ENCODE measurements around the gene GTPBP2. TPM values are rescaled to one million over a fixed set of nuclear protein-coding genes. Genes with fewer than 3 reads are reported as not detected.
A peak's percentile ranks its signal among the peaks of the same experiment; 100 is the strongest.

The GTPBP2 gene
- total and polyA plus RNA-seq, 2 of the 13 experiments (the other 11 are each of a cell fraction or from before 2014, with no cell fraction given), result 26.9 to 88.2 TPM

- TF ChIP-seq ZNF770 (CRISPR knock-in tag; IDR thresholded peaks at IDR 0.05) (peak; percentile 67), FIP1L1 (IDR thresholded peaks at IDR 0.05; ENCODE audit: borderline replicate concordance, insufficient read depth, low read depth, low read length) (no peak), ZNF570 (CRISPR knock-in tag; IDR thresholded peaks at IDR 0.05; ENCODE audit: borderline replicate concordance) (no peak), ZNF501 (CRISPR knock-in tag; IDR thresholded peaks at IDR 0.05) (no peak), ZBTB20 (CRISPR knock-in tag; IDR thresholded peaks at IDR 0.05; ENCODE audit: borderline replicate concordance, low read depth) (no peak; the same call in 1 of the 2 replicates), KLF9 (CRISPR knock-in tag; IDR thresholded peaks at IDR 0.05; ENCODE audit: low read depth) (no peak), ZBTB42 (CRISPR knock-in tag; IDR thresholded peaks at IDR 0.05) (no peak), MAZ (IDR thresholded peaks at IDR 0.05; ENCODE audit: borderline replicate concordance, low read depth, low read length) (no peak), MAZ (CRISPR knock-in tag; IDR thresholded peaks at IDR 0.05; ENCODE audit: low read depth) (0 out of 2 replicates have a peak, but pooled peaks have one; percentile 30), NFYC (CRISPR knock-in tag; IDR thresholded peaks at IDR 0.05) (no peak), ZNF468 (CRISPR knock-in tag; IDR thresholded peaks at IDR 0.05) (no peak), ZFP41 (CRISPR knock-in tag; IDR thresholded peaks at IDR 0.05; ENCODE audit: borderline replicate concordance) (no peak), FOXP4 (CRISPR knock-in tag; IDR thresholded peaks at IDR 0.05) (no peak), ZNF816 (CRISPR knock-in tag; IDR thresholded peaks at IDR 0.05; ENCODE audit: borderline replicate concordance) (no peak), IRF9 (CRISPR knock-in tag; IDR thresholded peaks at IDR 0.05; ENCODE audit: borderline replicate concordance) (0 out of 2 replicates have a peak, but pooled peaks have one; percentile 19), ZNF232 (CRISPR knock-in tag; IDR thresholded peaks at IDR 0.05; ENCODE audit: borderline replicate concordance) (no peak), CBX5 (CRISPR knock-in tag; IDR thresholded peaks at IDR 0.05; ENCODE audit: borderline replicate concordance) (no peak), ZMAT3 (CRISPR knock-in tag; conservative IDR thresholded peaks at IDR 0.05) (0 out of 2 replicates have a peak, but pooled peaks have one; percentile 32), KLF13 (CRISPR knock-in tag; IDR thresholded peaks at IDR 0.05) (no peak), PPARG (CRISPR knock-in tag; conservative IDR thresholded peaks at IDR 0.05) (no peak)
These were observed 41.0 kb upstream of the GTPBP2 start (continued) for GRCh38 chr6:43669922-43670622.
